Measurements from ENCODE around the gene DDX50.
A peak's percentile ranks its signal among the peaks of the same experiment; 100 is the strongest.

DDX50 gene

DNA sequence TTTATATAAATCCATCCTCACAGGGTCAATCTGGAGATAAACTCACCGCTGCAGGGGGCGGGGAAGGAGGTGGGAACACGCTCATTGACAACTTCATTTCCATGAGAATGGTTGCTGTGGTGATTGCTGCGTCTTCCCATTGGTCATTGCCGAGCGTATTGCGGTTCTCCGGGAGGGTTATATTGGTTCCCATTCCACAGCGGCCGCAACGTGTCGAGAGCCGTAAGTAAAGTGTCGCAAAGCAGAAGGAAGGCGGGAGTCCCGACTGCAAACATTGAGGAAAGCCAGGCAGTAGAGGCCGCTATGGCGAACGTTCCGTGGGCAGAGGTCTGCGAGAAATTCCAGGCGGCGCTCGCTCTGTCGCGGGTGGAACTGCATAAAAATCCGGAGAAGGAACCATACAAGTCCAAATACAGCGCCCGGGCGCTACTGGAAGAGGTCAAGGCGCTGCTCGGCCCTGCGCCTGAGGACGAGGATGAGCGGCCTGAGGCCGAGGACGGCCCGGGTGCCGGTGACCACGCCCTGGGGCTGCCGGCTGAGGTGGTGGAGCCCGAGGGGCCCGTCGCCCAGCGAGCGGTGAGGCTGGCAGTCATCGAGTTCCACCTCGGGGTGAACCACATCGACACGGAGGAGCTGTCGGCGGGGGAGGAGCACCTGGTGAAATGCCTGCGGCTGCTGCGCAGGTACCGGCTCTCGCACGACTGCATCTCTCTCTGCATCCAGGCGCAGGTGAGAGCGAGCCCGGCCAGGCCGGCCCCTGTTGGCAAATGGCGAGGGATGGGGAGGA is 87.6 kb downstream of the DDX50 start, which contains the start of gene KIFBP:
KIFBP (plus strand) TSS at position 274 of the 787 bp plus-strand sequence; CDS start at position 304, 30 bp downstream.
- no peak for TF ChIP-seq CTCF (IDR thresholded peaks at IDR 0.05)
- H3K4me3 ChIP-seq: peak within 1 kb of the TSS; percentile 89
- peak within 1 kb of the TSS; percentile 80 to 93 for H3K27ac ChIP-seq
- peak; percentile 96 for DNase-seq (ENCODE audit: low spot score)

- H3K4me3 ChIP-seq: peak overlapping the region; percentile 89
- DNase-seq (ENCODE audit: low spot score): no peak
- TF ChIP-seq CTCF (IDR thresholded peaks at IDR 0.05): no peak
- peak overlapping the region; percentile 80 to 93 for H3K27ac ChIP-seq
Observed at GRCh38 chr10:68989317-68989990, 88.3 kb downstream of the DDX50 start.

GRCh38 chr10:68992636-68993440 is 91.7 kb downstream of the DDX50 start:
- Histone ChIP-seq H3K27ac (peak overlapping the region; percentile 68 to 79), H3K4me3 (no peak overlapping the region)
- DNase-seq (ENCODE audit: low spot score): peak; percentile 85
- TF ChIP-seq CTCF (IDR thresholded peaks at IDR 0.05): no peak

Data from coronary artery (tissue), 2 donors.